ENCODE measurements around the gene ACBD3.

- TF ChIP-seq JUND (IDR thresholded peaks at IDR 0.05; ENCODE audit: low read depth, low read length) (no peak), FOS (IDR thresholded peaks at IDR 0.05; ENCODE audit: borderline replicate concordance, extremely low read depth, insufficient read length) (no peak), ETV6 (conservative IDR thresholded peaks at IDR 0.05 in 1 of 2, IDR thresholded peaks at IDR 0.05 in 1 of 2; ENCODE audit: borderline replicate concordance in 1 of 2, low read depth in 1 of 2) (no peak), ESRRA (IDR thresholded peaks at IDR 0.05; ENCODE audit: low read length) (no peak)
- TF ChIP-seq, protein P1, sequence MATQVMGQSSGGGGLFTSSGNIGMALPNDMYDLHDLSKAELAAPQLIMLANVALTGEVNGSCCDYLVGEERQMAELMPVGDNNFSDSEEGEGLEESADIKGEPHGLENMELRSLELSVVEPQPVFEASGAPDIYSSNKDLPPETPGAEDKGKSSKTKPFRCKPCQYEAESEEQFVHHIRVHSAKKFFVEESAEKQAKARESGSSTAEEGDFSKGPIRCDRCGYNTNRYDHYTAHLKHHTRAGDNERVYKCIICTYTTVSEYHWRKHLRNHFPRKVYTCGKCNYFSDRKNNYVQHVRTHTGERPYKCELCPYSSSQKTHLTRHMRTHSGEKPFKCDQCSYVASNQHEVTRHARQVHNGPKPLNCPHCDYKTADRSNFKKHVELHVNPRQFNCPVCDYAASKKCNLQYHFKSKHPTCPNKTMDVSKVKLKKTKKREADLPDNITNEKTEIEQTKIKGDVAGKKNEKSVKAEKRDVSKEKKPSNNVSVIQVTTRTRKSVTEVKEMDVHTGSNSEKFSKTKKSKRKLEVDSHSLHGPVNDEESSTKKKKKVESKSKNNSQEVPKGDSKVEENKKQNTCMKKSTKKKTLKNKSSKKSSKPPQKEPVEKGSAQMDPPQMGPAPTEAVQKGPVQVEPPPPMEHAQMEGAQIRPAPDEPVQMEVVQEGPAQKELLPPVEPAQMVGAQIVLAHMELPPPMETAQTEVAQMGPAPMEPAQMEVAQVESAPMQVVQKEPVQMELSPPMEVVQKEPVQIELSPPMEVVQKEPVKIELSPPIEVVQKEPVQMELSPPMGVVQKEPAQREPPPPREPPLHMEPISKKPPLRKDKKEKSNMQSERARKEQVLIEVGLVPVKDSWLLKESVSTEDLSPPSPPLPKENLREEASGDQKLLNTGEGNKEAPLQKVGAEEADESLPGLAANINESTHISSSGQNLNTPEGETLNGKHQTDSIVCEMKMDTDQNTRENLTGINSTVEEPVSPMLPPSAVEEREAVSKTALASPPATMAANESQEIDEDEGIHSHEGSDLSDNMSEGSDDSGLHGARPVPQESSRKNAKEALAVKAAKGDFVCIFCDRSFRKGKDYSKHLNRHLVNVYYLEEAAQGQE (IDR thresholded peaks at IDR 0.05; ENCODE audit: low read depth, low read length), result no peak
- TF ChIP-seq, protein P2, sequence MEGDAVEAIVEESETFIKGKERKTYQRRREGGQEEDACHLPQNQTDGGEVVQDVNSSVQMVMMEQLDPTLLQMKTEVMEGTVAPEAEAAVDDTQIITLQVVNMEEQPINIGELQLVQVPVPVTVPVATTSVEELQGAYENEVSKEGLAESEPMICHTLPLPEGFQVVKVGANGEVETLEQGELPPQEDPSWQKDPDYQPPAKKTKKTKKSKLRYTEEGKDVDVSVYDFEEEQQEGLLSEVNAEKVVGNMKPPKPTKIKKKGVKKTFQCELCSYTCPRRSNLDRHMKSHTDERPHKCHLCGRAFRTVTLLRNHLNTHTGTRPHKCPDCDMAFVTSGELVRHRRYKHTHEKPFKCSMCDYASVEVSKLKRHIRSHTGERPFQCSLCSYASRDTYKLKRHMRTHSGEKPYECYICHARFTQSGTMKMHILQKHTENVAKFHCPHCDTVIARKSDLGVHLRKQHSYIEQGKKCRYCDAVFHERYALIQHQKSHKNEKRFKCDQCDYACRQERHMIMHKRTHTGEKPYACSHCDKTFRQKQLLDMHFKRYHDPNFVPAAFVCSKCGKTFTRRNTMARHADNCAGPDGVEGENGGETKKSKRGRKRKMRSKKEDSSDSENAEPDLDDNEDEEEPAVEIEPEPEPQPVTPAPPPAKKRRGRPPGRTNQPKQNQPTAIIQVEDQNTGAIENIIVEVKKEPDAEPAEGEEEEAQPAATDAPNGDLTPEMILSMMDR (IDR thresholded peaks at IDR 0.05 in 2 of 3, conservative IDR thresholded peaks at IDR 0.05 in 1 of 3; ENCODE audit: control insufficient read depth in 2 of 3, extremely low read depth in 1 of 3, insufficient read depth in 1 of 3, low read depth in 3 of 3, low read length in 3 of 3), result no peak
Observed at GRCh38 chr1:226199971-226200370, 13.4 kb upstream of the ACBD3 start.

All from GM12878 (cell line).